ENCODE data around the gene GPD1.

The GPD1 gene

DNA sequence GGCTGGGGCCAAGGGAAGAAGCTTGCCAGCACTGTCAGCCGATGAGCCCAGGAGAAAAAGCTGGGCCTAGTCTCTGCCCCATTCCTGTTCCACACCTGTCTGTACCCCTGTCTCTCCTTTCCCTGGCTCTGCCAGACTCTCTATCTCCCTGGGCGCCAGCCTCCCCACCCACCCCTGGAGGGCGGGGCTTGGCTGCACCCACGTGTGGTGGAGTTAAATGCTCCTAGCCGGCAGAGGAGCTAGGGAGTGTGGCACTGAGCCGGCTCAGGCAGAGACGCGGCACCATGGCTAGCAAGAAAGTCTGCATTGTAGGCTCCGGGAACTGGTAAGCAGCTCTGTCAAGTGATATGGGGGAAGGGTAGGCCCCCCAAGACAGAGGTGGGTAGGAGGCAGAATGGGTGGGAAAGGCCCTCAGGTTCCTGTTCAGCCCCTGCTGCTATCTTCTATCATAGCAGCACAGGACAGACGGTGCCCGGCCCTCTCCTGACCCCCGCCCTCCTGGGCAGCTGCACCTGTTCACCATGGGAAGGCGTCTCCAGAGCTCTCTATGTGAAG, at the start of gene GPD1:
TSS of gene GPD1 (plus strand) at position 242 of the 555 bp plus-strand sequence. CDS start at position 285, 43 bp downstream.
- peak; percentile 34 to 60 for ATAC-seq

DNA sequence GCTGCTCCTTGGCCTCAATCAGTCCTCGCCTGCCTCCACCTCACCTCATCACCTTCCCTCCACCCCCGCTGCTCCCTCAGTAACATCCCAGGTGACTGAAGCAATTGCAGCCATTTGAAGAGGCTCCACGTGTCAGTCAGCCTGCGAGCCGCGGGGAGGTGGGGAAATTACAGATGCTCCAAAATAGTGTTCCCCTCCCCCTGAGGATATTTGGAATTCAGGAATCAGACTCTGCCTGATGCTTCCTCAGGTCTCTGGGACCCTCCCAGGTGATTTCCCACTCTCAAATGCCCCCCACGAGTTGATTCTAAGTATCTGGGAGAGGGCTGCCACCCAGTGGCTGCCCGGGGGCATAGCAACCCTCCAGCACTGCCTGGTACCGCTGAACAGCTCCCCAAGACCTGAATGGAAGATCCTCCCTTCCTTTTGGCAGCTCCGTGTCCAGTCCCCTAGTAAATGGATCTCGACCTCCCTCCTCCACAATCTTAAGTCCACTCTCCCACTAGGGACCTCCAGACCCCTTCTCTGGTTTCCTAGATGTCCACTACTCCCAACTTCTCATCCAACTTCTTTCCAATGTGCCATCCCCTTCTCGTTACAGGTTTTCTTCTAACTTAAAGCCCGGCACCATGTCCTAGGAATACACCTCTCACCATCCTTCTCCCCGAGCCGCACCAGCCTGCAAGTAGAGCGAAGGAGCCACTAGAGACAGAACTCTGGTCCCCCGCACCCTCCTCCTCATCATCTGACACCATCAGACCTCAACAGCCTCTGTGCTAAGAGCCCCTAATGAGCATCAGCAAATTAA, 47.8 kb upstream of the GPD1 start:
- peak; percentile 39 to 44 for ATAC-seq

DNA sequence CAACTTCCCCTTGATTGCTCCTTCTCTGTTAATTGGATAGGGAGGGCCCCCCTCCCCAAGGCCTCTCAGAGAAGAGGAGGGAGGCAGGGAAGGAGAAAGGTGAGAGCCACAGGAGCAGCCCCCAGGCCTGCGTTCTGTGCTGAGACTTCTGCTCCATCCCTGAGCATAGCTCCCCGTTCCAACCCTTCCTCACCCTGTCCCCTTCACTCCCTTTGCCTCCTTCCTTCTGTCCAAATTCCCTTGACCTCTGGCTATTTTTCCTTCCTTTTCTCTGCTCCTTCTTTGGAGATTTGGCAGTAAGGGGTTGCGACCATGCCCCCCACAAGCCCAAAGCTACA, 47.2 kb upstream of the GPD1 start:
- no peak for ATAC-seq

DNA sequence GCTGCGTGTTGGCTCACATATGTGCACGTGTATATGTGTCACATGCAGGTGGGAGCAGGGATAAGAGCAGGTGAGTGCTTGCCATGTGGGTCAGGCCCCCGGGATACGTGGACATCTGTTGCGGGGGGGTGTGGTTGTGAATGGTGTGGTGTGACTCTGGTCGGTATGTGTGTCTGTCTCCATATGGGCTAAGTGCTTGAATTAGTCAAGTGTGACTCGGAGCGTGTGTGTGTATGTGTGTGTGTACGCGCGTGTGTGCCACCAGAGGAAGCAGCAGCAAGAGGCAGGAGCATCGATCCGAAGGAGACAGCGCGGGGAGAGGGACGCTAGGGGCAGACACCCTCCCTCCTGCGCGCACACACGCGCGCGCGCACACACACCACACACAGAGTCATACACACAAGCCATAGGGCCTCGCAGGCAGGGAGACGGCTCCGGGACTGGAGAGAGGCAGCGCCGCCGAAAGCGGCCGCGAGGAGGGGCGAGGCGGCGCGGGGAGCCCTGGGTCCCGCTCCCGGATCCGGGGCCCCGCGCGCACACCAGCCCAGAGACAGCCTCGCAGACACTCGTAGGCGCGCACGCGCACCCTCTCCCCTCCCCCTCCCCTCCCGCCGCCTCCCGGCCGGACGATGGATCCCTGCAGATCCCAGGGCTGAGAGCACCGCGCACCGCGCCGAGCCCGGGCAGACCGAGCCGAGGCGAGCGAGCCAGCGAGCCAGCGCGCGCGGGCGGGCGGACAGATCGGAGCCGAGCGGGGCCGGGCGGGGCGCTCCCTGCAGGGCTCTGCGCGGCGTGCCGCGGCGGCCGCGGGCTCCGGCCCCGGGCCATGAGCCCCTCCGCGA, 46.6 kb upstream of the GPD1 start, which contains the start of gene ASIC1:
TSS of gene ASIC1 (plus strand) at position 597 of the 842 bp plus-strand sequence. CDS start 1,171 bp downstream, outside the sequence.
- ATAC-seq, result peak; percentile 47 to 66

DNA sequence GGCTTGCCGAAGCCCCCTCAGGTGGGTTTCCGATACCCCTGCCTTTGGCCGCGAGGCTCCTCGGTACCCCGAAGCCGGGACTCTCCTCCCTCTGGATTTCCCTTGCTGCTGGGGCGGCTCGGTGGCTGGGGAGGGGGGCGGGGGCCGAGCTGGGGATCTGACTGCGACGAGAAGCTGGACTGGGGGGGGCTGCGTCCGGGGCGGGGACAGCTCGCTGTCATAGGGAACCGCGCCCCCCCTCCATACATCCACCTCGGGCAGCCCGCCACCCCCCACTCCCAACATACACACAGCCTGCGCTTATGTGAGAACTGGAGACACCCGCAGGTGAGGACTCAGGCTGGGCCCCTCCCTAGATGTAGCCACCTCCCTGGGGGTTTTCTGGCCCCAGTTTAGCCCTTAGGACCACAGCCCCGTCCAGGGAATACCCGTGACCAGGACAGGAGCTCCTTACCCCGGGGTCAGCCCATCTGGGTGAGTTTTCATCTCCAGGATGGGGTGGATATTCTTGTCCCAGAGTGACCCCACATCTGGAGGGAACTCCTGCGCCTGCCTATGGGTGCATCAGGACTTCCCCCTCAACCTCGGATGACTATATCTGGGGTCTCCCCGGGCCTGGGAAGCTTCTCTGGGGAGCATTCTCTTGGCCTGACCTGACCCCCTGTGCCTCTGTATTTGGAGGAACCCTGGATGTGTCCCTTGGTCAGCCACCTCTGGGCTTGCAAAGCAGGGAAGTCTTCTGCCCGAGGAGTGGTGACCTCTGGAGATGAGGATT, 45.7 kb upstream of the GPD1 start:
- ATAC-seq, result no peak

DNA sequence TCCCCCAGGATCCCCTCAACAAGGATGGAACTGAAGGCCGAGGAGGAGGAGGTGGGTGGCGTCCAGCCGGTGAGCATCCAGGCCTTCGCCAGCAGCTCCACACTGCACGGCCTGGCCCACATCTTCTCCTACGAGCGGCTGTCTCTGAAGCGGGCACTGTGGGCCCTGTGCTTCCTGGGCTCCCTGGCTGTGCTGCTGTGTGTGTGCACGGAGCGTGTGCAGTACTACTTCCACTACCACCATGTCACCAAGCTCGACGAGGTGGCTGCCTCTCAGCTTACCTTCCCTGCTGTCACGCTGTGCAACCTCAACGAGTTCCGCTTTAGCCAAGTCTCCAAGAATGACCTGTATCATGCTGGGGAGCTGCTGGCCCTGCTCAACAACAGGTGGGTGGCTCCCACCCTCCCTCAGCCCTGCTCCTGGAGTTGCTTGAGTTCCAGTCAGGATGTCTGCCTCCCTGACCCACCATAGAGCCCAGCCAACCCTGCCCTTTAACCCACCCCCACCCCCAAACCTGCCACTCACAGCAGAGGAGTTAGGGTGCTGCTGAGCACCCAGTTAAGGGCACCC, 45.0 kb upstream of the GPD1 start:
- ATAC-seq, result no peak

DNA sequence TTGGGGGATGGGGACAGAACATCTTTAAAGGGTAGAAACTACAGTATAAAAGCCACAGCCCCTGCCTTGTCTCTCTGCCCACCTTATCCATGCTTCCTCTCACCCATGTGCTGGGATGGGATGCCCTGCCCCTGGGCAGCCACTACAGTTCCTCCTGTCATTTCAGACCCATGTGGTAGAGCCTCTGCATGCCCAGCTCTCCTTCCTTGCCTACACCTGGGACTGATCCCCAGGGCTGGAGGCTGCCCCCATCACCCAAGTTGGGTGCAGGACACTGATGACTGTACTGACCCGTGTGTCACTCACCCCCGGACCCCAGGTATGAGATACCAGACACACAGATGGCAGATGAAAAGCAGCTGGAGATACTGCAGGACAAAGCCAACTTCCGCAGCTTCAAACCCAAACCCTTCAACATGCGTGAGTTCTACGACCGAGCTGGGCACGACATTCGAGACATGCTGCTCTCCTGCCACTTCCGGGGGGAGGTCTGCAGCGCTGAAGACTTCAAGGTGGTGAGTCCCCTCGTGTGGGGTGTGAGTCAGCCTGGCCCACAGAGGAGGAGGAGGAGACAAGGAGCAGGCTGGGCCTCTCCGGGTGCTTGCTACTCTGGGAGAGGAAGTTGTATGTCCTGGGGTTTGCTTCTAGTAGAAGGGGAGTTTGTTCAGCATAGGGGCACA, 44.2 kb upstream of the GPD1 start:
- peak; percentile 60 to 71 for ATAC-seq

DNA sequence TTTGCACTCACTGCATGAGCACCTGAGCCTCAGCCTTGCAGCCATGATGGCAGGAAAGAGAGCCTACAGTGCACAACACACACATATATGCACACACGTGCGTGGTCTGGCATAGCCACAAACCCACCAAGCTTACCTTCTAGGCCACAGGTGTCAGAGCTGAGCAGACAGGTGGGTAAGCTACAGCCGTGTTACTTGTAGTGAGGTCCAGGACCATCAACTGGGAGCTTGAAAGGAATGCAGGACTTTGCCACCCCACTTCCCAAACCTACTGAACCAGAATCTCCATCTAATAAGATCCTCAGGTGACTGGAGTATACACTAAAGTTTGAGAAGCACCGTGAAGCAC, 43.7 kb upstream of the GPD1 start:
- ATAC-seq, result no peak

DNA sequence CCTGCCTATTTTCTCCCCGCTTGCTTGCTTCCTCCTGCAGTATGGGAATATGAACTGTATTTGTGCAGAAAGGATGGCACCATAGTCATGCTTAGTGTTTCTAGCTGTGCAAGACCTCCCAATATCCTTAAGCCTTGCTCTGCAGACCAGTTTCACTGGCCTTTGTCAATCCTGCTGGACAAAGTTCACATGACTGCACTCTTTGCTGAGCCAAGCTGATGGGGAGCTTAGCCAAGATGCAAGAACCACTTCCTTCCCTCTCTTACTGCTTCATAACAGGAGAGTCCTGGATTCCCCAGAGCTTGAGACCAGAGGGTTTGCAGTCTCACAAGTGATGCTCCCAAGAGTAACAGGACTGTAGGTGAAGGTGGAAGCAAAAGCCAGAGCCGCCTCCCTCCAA, 42.6 kb upstream of the GPD1 start:
- no peak for ATAC-seq

DNA sequence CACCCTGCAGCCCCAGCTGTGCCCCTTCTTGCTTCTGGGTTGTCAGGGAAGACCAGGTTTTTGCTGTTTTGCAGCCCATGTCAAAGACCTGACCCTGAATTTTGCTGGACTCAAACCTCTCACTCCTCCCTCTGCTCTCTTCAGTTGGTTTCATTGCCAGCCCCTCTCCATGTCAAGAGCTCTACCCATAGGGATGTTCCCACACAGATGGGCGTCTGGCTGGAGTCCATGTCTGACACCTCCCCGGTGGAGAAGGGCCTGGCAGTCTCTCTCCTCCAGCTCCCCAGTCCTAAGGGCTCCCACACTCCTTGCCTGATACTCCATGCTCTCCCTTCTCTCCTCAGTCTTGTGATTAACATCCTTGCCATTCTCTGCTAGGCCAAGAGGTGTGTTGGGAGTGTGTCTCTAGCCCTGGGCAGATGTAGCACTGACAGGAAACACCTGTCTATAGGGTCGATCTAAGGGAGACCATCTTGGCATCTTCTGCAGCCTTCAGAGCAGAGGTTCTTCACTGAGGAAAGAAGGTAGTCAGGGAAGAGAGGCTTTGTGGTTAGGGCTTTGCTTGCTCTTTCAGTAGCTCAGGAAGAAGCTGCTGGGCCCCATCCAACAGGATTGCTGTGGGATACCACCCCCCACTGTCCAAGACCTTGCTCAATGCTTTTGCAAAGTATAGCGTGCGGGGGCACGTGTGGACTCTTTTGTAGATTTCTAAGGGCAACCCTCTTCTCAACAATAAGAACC, 41.7 kb upstream of the GPD1 start:
- no peak for ATAC-seq

DNA sequence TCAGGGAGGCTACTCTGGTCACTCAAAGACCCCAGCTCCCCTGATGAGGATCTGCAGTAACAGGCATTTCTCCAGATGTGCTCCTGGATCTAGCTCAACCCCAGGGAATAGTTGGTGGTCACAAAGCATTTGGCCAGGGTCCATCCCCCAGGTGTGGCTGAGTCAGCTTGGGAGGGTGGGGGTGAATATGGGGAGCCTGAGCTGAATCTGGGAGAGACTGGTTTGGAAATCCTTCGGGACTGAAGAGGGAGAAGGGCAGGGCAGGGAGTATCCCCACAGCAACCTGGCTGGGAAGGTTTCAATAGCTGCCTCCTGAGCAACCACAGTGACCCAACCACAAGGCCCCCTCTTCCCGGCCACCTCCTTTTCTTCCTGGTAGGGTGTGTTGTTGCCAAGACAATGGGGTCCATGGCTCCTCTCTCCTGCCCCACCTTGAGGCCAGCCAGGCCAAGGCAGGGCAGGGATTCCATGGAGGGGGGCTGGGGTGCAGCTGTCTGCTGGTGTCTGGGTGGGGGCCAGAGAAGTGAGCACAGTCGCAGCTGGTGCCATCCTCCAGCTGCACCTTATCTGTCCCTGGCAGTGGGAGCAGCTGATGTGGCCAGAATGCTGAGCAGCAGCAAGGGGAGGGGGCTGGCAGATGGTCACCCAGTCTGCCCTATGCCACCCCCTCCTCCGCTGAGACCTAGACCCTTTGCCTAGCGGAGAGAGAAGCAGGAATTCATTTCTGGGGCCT, 40.9 kb upstream of the GPD1 start:
- no peak for ATAC-seq

DNA sequence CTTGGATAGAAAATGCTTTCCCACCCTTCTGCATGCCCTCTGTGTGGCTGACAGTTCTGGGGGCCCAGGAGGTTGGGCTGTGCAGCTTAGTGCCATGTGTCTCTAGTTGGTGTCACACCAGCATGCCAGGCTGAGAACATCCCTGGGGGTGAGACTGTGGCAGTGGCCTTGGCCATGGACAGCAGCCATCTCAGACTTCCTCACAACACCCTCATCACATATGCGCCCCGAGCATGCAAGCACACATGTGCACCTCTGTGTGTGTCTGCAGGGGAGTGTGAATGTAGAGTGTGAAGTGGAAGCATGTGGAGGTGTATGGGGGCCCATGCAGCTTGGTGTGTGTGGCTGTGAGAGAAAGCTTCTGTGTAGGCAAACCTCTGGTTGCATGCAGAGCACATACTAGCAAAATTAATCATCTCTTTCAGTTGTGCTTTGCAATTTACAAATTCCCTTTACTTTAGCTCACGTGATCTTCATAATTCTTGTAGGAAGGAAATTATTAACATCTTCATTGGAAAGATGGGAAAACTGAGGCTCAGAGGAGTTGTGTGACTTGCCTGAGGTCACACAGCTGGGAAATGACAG, 38.0 kb upstream of the GPD1 start:
- ATAC-seq, result no peak

DNA sequence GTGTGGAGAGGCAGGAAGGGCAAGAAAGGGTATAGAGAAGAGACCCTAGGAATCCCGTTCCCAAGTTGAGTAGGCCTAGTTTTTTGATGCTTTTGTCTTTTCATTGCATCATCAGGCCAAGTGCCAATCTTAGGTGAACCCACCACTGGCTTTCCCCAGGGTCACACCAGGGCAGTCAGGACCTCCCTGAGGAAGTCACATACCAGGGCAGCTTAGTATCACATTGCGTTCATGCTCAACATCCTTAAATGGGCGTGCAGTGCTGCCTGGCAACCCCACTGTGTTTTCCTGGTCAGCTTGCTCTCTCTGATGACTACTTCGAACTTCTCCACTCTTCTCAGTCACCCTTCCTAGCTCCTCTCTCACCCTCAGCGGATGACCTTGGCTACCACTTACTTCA, 37.4 kb upstream of the GPD1 start:
- no peak for ATAC-seq

DNA sequence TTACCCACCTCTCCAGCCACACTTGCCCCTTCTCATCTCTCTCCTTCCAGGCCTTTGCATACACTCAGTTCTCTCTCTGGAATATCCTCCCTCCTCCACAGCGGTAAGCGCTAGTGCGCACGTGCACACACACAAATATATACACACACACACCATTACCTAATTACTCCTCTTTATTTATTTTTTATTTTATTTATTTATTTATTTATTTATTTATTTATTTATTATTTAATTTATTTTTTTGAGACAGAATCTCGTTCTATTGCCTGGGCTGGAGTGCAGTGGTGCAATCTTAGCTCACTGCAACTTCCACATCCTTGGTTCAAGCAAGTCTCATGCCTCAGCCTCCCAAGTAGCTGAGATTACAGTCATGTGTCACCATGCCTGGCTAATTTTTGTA, 34.7 kb upstream of the GPD1 start:
- no peak for ATAC-seq

DNA sequence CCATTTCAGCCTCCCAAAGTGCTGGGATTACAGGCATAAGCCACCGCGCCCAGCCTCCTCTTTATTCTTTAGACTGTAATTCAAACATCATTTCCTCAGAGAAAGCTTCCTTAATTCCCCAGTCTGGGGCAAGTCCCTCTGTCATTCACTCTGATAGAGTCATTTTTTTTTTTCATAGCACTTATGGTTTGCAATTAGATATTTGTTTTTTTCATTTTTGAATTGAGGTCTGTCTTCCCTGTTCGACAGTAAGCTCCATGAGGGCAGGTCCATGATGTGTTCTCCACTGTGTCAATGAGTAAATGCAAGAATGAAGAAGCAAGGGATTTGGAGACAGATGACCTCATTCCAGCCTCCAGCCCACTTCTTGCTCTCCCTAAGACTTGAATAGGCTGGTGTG, 34.3 kb upstream of the GPD1 start:
- no peak for ATAC-seq

DNA sequence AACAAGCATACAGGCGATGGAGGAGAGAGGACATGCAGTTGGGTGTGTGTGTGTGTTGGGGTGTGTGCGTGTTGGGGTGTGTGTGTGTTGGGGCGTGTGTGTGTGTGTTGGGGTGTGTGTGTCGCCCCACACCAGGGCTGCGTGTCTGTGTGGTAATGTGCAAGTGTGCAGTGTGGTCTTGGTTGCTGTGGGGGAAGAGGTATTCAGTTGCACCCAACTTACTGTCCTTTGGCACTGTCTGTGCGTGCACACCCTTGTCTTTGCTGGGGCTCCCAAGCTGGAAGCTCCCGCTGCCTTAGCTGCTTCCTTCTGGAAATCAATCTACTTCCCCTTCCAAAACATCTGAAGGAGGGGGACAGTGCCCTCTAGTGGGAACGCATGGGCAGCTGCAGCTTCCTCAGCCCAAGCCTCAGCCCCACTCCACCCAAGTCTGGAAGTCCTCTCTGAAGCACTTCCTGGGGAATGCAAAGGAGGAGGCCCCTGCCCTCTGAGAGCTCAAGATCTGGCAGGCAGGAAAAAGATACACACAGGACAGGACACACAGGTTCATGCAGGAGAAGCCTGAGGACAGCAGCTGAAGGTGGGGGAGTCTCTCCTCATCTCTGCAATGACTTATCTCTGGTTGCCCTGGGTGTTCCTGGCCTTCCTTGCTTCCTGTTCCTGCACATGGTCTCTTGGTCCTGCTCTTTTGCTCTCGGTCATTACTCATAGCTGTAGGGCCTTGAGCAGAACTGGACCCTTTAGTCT, 33.3 kb upstream of the GPD1 start:
- peak; percentile 44 to 52 for ATAC-seq

DNA sequence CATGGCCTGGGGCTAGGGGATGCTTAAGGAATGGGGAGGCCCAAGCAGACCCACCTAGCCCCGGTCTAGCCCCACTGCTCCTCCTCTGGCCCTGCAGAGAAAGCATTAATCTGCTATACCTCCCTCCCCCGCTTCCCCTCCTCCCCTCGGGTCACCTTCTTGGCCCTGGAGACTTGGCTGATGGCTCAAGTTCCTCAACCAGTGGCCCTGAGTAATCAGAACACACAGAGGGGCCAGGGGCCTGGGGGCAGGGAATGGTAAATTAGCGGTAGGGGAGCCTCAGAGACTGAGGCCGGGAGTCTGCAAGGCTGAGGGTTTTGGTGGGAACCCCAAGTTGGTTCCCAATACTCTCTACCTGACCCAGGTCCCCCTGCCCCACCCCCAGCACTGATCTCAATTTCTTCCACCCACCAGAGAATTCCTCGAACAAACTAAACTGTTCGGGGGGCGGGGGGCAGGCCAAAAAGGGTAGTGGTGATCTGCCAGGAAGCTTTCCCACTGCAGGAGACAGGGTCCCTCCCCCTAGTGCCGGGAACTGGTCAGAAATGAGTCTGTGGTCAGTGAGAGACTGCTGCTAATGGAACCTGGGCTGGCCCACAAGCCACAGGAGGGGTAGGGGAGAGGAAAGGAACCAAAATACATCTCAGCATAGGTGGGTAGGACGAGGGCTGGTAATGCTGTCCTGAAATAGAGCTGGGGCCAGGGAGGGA, 31.5 kb upstream of the GPD1 start:
- no peak for ATAC-seq

DNA sequence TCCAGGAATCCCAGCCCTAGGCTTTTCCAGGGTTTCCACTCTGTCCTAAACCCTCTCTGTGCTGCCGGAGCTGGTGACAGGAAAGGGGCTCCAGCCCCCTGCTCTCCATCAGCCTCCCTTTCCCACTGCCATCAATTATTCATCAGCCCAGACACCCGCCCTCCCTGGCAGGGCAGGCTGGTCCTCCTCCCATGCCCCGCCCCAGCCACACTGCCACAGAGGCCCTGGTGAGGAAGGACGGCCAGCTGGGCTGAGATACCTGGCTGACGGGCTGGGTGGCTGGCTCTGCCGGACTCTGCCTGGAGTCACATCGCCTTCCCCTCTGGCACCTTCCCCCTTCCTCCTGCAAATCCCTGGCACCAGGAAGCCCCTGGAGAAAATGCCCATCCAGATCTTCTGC, 30.6 kb upstream of the GPD1 start:
- ATAC-seq, result no peak

DNA sequence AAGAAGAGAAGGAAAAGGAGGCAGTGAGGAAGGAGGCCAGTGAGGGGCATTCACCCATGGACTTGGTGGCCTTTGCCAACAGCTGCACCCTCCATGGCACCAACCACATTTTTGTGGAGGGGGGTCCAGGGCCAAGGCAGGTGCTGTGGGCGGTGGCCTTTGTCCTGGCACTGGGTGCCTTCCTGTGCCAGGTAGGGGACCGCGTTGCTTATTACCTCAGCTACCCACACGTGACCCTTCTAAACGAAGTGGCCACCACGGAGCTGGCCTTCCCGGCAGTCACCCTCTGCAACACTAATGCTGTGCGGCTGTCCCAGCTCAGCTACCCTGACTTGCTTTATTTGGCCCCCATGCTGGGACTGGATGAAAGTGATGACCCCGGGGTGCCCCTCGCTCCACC, 30.1 kb upstream of the GPD1 start:
- ATAC-seq, result no peak

Measured in activated CD4-positive, CD25-positive, alpha-beta regulatory T cell treated with anti-CD3 and anti-CD28 coated beads, Interleukin-2, amount 50 U/mL, for 24 hours (primary cell).